ENCODE measurements around the gene PCARE.

GRCh38 chr2:29014811-29015421 is 59.4 kb downstream of the PCARE start:
- TF ChIP-seq, protein P1, sequence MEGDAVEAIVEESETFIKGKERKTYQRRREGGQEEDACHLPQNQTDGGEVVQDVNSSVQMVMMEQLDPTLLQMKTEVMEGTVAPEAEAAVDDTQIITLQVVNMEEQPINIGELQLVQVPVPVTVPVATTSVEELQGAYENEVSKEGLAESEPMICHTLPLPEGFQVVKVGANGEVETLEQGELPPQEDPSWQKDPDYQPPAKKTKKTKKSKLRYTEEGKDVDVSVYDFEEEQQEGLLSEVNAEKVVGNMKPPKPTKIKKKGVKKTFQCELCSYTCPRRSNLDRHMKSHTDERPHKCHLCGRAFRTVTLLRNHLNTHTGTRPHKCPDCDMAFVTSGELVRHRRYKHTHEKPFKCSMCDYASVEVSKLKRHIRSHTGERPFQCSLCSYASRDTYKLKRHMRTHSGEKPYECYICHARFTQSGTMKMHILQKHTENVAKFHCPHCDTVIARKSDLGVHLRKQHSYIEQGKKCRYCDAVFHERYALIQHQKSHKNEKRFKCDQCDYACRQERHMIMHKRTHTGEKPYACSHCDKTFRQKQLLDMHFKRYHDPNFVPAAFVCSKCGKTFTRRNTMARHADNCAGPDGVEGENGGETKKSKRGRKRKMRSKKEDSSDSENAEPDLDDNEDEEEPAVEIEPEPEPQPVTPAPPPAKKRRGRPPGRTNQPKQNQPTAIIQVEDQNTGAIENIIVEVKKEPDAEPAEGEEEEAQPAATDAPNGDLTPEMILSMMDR (IDR thresholded peaks at IDR 0.05), result no peak
- no peak for TF ChIP-seq POLR2A (IDR thresholded peaks at IDR 0.05)
